Right atrium auricular region (tissue), 2 donors: ENCODE measurements around the gene HAGHL. TPM values are rescaled to one million over a fixed set of nuclear protein-coding genes. Genes with fewer than 3 reads are reported as not detected.
A peak's percentile ranks its signal among the peaks of the same experiment; 100 is the strongest.
"Not testable (repeated sequence)": the region's sequence is repeated elsewhere in the genome, so short reads cannot be mapped to it uniquely, and the experiment has no call there.

Source experiments
- DNase-seq: peaks from one replicate; pipeline ENCODE4 v3.0.0-alpha.2; 2019; ENCODE audit warnings: low spot score
- H3K27ac ChIP-seq, 2 donors: fragments of 200-600 bp; sonication (generic); 1 replicate in 1 of 2; 2 replicates in 1 of 2; pipeline ENCODE4 v1.5.1; 2016 to 2019
- H3K27me3 ChIP-seq, 2 donors: fragments of 200-600 bp; sonication (generic); one replicate each; pipeline versions ENCODE4 v1.5.1 to v1.6.0; 2017 to 2019
- H3K36me3 ChIP-seq: fragments of 200-600 bp; sonication (generic); one replicate; pipeline ENCODE4 v1.5.1; 2016
- H3K4me1 ChIP-seq, 2 donors: fragments of 200-600 bp; sonication (generic); one replicate each; pipeline versions ENCODE4 v1.5.1 to v1.6.0; 2017 to 2019
- H3K4me3 ChIP-seq, 2 donors: fragments of 200-600 bp; sonication (generic); 1 replicate in 1 of 2; 2 replicates in 1 of 2; pipeline ENCODE4 v1.5.1; 2017 to 2019; ENCODE audit warnings: mild to moderate bottlenecking in 1 of 2, moderate library complexity in 1 of 2
- H3K9me3 ChIP-seq, 2 donors: fragments of 200-600 bp; sonication (generic); one replicate each; pipeline ENCODE4 v1.5.1; 2019
- CTCF ChIP-seq, 2 donors: fragments of 200-600 bp; sonication (generic); IDR thresholded peaks; one replicate each; pipeline ENCODE4 v1.5.1; 2019; ENCODE audit warnings: antibody characterized with exemption in 2 of 2
- total RNA-seq, 2 donors: library from RNA; depleted of rRNA; stranded (reverse); fragments of >200 nt; gene quantifications; one replicate each; pipeline ENCODE4 v1.1.0, GENCODE V29; 2016

Gene HAGHL
- total RNA-seq, 2 donors from 2014 or later, result 9.6 to 9.7 TPM

GRCh38 chr16:752007-752312 is 25.1 kb downstream of the HAGHL start:
- no peak for DNase-seq
- no peak for TF ChIP-seq CTCF (IDR thresholded peaks at IDR 0.05)
- Histone ChIP-seq H3K27me3 (no peaks in the 10 kb centered on the region), H3K4me3 (no peak overlapping the region), H3K4me1 (no peaks in the 10 kb centered on the region), H3K9me3 (no peaks in the 10 kb centered on the region), H3K36me3 (no peaks in the 10 kb centered on the region), H3K27ac (peak overlapping the region in 1 of 2 donors; percentile 35)

- not testable (repeated sequence) for H3K27ac ChIP-seq, H3K9me3 ChIP-seq, DNase-seq, H3K4me1 ChIP-seq, H3K4me3 ChIP-seq, H3K27me3 ChIP-seq, H3K36me3 ChIP-seq
These were observed 27.3 kb downstream of the HAGHL start for GRCh38 chr16:754121-754607.

- no peaks in the 10 kb centered on the region for H3K36me3 ChIP-seq
- no peaks in the 10 kb centered on the region for H3K9me3 ChIP-seq
- H3K4me1 ChIP-seq, result no peaks in the 10 kb centered on the region
- H3K27me3 ChIP-seq, result no peaks in the 10 kb centered on the region
- no peak for DNase-seq
- TF ChIP-seq CTCF (IDR thresholded peaks at IDR 0.05), result no peak
- H3K4me3 ChIP-seq, result no peak overlapping the region
- no peak overlapping the region for H3K27ac ChIP-seq
These were observed 27.8 kb downstream of the HAGHL start for GRCh38 chr16:754656-755055.

GRCh38 chr16:756428-756827 is 29.5 kb downstream of the HAGHL start:
- Histone ChIP-seq H3K27me3 (no peaks in the 10 kb centered on the region), H3K4me1 (no peaks in the 10 kb centered on the region), H3K4me3 (no peak overlapping the region), H3K27ac (no peak overlapping the region), H3K9me3 (no peaks in the 10 kb centered on the region), H3K36me3 (no peaks in the 10 kb centered on the region)
- TF ChIP-seq CTCF (IDR thresholded peaks at IDR 0.05), result no peak
- no peak for DNase-seq

GRCh38 chr16:759110-759910 is 32.4 kb downstream of the HAGHL start:
- no peak for TF ChIP-seq CTCF (IDR thresholded peaks at IDR 0.05)
- no peak overlapping the region for H3K4me3 ChIP-seq
- no peaks in the 10 kb centered on the region for H3K36me3 ChIP-seq
- no peak for DNase-seq
- H3K9me3 ChIP-seq, result no peaks in the 10 kb centered on the region
- H3K27ac ChIP-seq, result no peak overlapping the region
- H3K4me1 ChIP-seq, result no peaks in the 10 kb centered on the region
- H3K27me3 ChIP-seq, result no peaks in the 10 kb centered on the region

GRCh38 chr16:760065-760464 is 33.2 kb downstream of the HAGHL start:
- no peak for DNase-seq
- Histone ChIP-seq H3K4me3 (no peak overlapping the region), H3K27ac (no peak overlapping the region), H3K4me1 (no peaks in the 10 kb centered on the region), H3K36me3 (no peaks in the 10 kb centered on the region), H3K27me3 (no peaks in the 10 kb centered on the region), H3K9me3 (no peaks in the 10 kb centered on the region)
- no peak for TF ChIP-seq CTCF (IDR thresholded peaks at IDR 0.05)
